Muscle layer of colon (tissue), 2 donors: ENCODE data around the gene APLP1.

ENCODE experiments used
- H3K27ac ChIP-seq: one replicate; pipeline ENCODE4 v1.7.0; 2013; ENCODE audit warnings: low read depth, mild to moderate bottlenecking, low read length, moderate library complexity
- H3K27me3 ChIP-seq, 2 donors: one replicate each; pipeline ENCODE4 v1.7.0; 2013; ENCODE audit warnings: low read length in 2 of 2, mild to moderate bottlenecking in 2 of 2; ENCODE audit not compliant: insufficient read depth in 2 of 2, control insufficient read depth in 1 of 2
- H3K36me3 ChIP-seq: one replicate; pipeline ENCODE4 v1.7.0; 2013; ENCODE audit warnings: mild to moderate bottlenecking, low read length; ENCODE audit not compliant: insufficient read depth
- H3K4me1 ChIP-seq: one replicate; pipeline ENCODE4 v1.7.0; 2013; ENCODE audit warnings: mild to moderate bottlenecking, low read length; ENCODE audit not compliant: insufficient read depth
- H3K4me3 ChIP-seq, 2 donors: one replicate each; pipeline ENCODE4 v1.7.0; 2013; ENCODE audit warnings: low read length in 2 of 2, low read depth in 1 of 2, mild to moderate bottlenecking in 1 of 2, moderate library complexity in 1 of 2
- H3K9ac ChIP-seq: one replicate; pipeline ENCODE4 v1.7.0; 2013; ENCODE audit warnings: low read length
- H3K9me3 ChIP-seq: one replicate; pipeline ENCODE4 v1.7.0; 2013; ENCODE audit warnings: mild to moderate bottlenecking, low read length
- donor health status: abdominal sarcoma.
- donor health status: Adenocarcinoma of cecum.

APLP1 gene

GRCh38 chr19:35901055-35901644, 32.8 kb downstream of the APLP1 start:
- peak overlapping the region; percentile 90 for H3K27ac ChIP-seq
- H3K9ac ChIP-seq, result no peak overlapping the region
- H3K4me1 ChIP-seq, result peaks cover 11% of the 10 kb centered on the region
- peaks cover 14% of the 10 kb centered on the region for H3K36me3 ChIP-seq
- no peak overlapping the region for H3K4me3 ChIP-seq
- H3K9me3 ChIP-seq, result no peaks in the 10 kb centered on the region
- H3K27me3 ChIP-seq, result no peaks in the 10 kb centered on the region

GRCh38 chr19:35901854-35902661, 33.7 kb downstream of the APLP1 start, which contains the start of gene HCST:
Gene HCST, plus strand, starts transcription at chr19:35902529. Its CDS starts 65 bp downstream, at chr19:35902594.
- Histone ChIP-seq H3K27ac (peak within 1 kb of the TSS; percentile 58), H3K4me3 (peak within 1 kb of the TSS in 1 of 2 donors; percentile 13), H3K9me3 (no peaks in the 10 kb centered on the region), H3K9ac (no peak within 1 kb of the TSS), H3K27me3 (no peaks in the 10 kb centered on the region), H3K4me1 (peaks cover 11% of the 10 kb centered on the region), H3K36me3 (peaks cover 6% of the 10 kb centered on the region)

- no peak overlapping the region for H3K9ac ChIP-seq
- H3K36me3 ChIP-seq, result no peaks in the 10 kb centered on the region
- H3K27me3 ChIP-seq, result no peaks in the 10 kb centered on the region
- H3K27ac ChIP-seq, result peak overlapping the region; percentile 58
- no peaks in the 10 kb centered on the region for H3K9me3 ChIP-seq
- H3K4me3 ChIP-seq, result no peak overlapping the region
- peaks cover 5% of the 10 kb centered on the region for H3K4me1 ChIP-seq
These were observed 34.6 kb downstream of the APLP1 start for GRCh38 chr19:35902870-35903475.

GRCh38 chr19:35903550-35904179, 35.3 kb downstream of the APLP1 start:
- Histone ChIP-seq H3K4me3 (no peak overlapping the region), H3K36me3 (no peaks in the 10 kb centered on the region), H3K9me3 (no peaks in the 10 kb centered on the region), H3K27ac (peak overlapping the region; percentile 58), H3K4me1 (no peaks in the 10 kb centered on the region), H3K27me3 (no peaks in the 10 kb centered on the region), H3K9ac (no peak overlapping the region)

DNA sequence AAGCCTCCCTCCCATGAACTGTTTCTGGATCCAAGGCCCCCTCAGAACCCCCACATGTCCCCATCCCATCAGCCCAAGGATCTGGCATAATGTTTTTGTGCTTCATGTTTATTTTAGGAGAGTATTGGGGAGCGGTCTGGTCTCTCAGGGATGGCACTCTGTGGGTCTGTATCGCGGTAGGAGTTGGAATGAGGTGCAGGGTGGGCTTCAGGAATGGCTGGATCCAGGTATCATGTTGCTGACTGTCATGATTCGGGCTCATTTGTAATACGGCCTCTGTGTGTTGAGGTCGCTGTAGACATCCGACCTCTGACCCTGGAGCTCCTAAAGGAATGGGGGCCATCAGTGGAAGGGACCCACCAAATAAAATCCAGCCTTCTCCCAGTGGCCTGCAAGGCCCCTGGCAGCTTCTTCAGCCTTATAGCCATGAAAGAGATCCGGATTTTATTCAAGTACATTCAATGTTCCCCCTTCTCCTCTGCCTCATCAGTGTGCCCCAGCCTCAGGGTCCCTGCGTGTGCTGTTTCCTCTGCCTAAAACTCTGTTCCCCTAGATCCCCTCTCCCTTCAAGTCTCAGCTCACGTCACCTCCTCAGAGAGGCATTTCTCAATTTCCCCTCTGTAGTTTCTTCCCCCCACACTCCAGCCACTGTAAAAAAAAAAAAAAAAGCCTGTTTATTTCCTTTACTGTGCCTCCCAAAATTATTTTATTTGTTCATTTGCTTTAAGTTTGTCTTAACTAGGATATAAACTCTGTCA, 36.1 kb downstream of the APLP1 start:
- Histone ChIP-seq H3K27me3 (no peaks in the 10 kb centered on the region), H3K36me3 (no peaks in the 10 kb centered on the region), H3K9ac (no peak overlapping the region), H3K9me3 (no peaks in the 10 kb centered on the region), H3K4me1 (no peaks in the 10 kb centered on the region), H3K4me3 (no peak overlapping the region), H3K27ac (no peak overlapping the region)

DNA sequence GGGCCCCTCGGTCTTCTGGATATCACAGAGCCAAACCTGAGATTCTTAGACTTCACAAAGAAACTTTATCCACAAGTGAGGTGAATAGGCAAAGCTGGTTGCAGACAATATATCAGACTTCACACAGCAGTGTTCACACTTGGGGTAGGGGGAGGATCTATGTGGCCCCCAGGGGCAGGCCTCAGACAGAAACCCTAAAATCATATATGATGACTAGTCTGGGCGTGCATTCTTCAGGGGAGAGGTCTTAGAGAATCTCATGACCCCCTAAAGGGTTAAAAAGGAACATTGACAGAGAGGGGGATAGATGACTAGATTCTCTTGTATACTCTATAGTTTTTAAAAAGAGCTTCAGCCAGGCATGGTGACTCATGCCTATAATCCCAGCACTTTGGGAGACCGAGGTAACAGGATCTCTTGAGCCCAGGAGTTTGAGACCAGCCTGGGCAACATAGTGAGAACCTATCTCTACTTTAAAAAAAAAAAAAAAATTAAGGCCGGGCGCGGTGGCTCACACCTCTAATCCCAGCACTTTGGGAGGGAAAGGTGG, 36.9 kb downstream of the APLP1 start:
- Histone ChIP-seq H3K4me3 (no peak overlapping the region), H3K36me3 (no peaks in the 10 kb centered on the region), H3K9ac (no peak overlapping the region), H3K27me3 (no peaks in the 10 kb centered on the region), H3K27ac (no peak overlapping the region), H3K9me3 (no peaks in the 10 kb centered on the region), H3K4me1 (no peaks in the 10 kb centered on the region)

GRCh38 chr19:35907377-35907745, 39.0 kb downstream of the APLP1 start:
- Histone ChIP-seq H3K4me3 (no peak overlapping the region), H3K27ac (no peak overlapping the region), H3K9ac (no peak overlapping the region), H3K4me1 (no peaks in the 10 kb centered on the region), H3K27me3 (no peaks in the 10 kb centered on the region), H3K9me3 (no peaks in the 10 kb centered on the region), H3K36me3 (no peaks in the 10 kb centered on the region)

- H3K36me3 ChIP-seq, result no peaks in the 10 kb centered on the region
- no peaks in the 10 kb centered on the region for H3K4me1 ChIP-seq
- no peaks in the 10 kb centered on the region for H3K27me3 ChIP-seq
- H3K9me3 ChIP-seq, result no peaks in the 10 kb centered on the region
- H3K27ac ChIP-seq, result no peak within 1 kb of the TSS
- H3K4me3 ChIP-seq, result no peak within 1 kb of the TSS
- H3K9ac ChIP-seq, result no peak within 1 kb of the TSS
These were observed 39.7 kb downstream of the APLP1 start, which contains the start of gene TYROBP for GRCh38 chr19:35908010-35908441. Gene TYROBP, minus strand, starts transcription at chr19:35908295. Its CDS starts 67 bp downstream, at chr19:35908228.

GRCh38 chr19:35908973-35909683, 40.8 kb downstream of the APLP1 start:
- H3K27ac ChIP-seq, result no peak overlapping the region

GRCh38 chr19:35909684-35910035, 41.3 kb downstream of the APLP1 start:
- Histone ChIP-seq H3K4me1 (no peaks in the 10 kb centered on the region), H3K9ac (no peak overlapping the region)

More at GRCh38 chr19:35908973-35909683, 40.8 kb downstream of the APLP1 start:
- Histone ChIP-seq H3K4me3 (no peak overlapping the region), H3K9ac (no peak overlapping the region), H3K27me3 (no peaks in the 10 kb centered on the region), H3K36me3 (no peaks in the 10 kb centered on the region), H3K4me1 (no peaks in the 10 kb centered on the region), H3K9me3 (no peaks in the 10 kb centered on the region)

More at GRCh38 chr19:35909684-35910035, 41.3 kb downstream of the APLP1 start:
- H3K36me3 ChIP-seq, result no peaks in the 10 kb centered on the region
- H3K9me3 ChIP-seq, result no peaks in the 10 kb centered on the region
- H3K27ac ChIP-seq, result no peak overlapping the region
- H3K4me3 ChIP-seq, result no peak overlapping the region
- no peaks in the 10 kb centered on the region for H3K27me3 ChIP-seq
